Stomach (tissue), 9 donors: ENCODE data around the gene TEAD2. TPM values are rescaled to one million over a fixed set of nuclear protein-coding genes. Genes with fewer than 3 reads are reported as not detected.
"Not testable (repeated sequence)": the region's sequence is repeated elsewhere in the genome, so short reads cannot be mapped to it uniquely, and the experiment has no call there.

Experiments used
- DNase-seq, 2 donors: peaks; one replicate each; pipeline versions ENCODE4 v3.0.0 to v3.0.0-alpha.2; 2013 to 2019
- H3K27ac ChIP-seq, 5 donors: fragments of 200-600 bp in 4 of 5; sonication (generic) in 4 of 5; one replicate each; pipeline ENCODE4 v1.5.1; 2013 to 2019; ENCODE audit warnings: mild to moderate bottlenecking in 1 of 5, moderate library complexity in 1 of 5
- H3K27me3 ChIP-seq, 3 donors: fragments of 200-600 bp; sonication (generic); one replicate each; pipeline ENCODE4 v1.5.1; 2017 to 2019; ENCODE audit warnings: mixed run types in 1 of 3
- H3K36me3 ChIP-seq, 4 donors: fragments of 200-600 bp; sonication (generic); 1 replicate in 3 of 4; 2 replicates in 1 of 4; pipeline ENCODE4 v1.5.1; 2016 to 2019
- H3K4me1 ChIP-seq, 4 donors: fragments of 200-600 bp; sonication (generic); one replicate each; pipeline ENCODE4 v1.5.1; 2016 to 2019
- H3K4me3 ChIP-seq, 4 donors: fragments of 200-600 bp; sonication (generic) in 3 of 4; one replicate each; pipeline ENCODE4 v1.5.1; 2016 to 2019; ENCODE audit warnings: mild to moderate bottlenecking in 1 of 4
- H3K9me3 ChIP-seq, 4 donors: fragments of 200-600 bp; sonication (generic); one replicate each; pipeline ENCODE4 v1.5.1; 2016 to 2019
- CTCF ChIP-seq, 7 experiments: fragments of 450-650 bp in 4 of 7; fragments of 200-600 bp in 3 of 7; sonication (generic) in 3 of 7; IDR thresholded peaks; one replicate each; pipeline ENCODE4 v1.5.1; 2016 to 2019; ENCODE audit warnings: antibody characterized with exemption in 7 of 7, control low read depth in 2 of 7, mild to moderate bottlenecking in 1 of 7
- EP300 ChIP-seq: sonication (generic); formaldehyde crosslinking; IDR thresholded peaks from one replicate; pipeline ENCODE4 v1.6.1; 2017; ENCODE audit warnings: antibody characterized with exemption
- POLR2A ChIP-seq, 4 donors: fragments of 450-650 bp; IDR thresholded peaks; one replicate each; pipeline ENCODE4 v1.6.1; 2016; ENCODE audit warnings: antibody characterized with exemption in 4 of 4, control low read depth in 2 of 4, mild to moderate bottlenecking in 1 of 4, moderate library complexity in 1 of 4
- POLR2AphosphoS5 ChIP-seq, 3 donors: sonication (generic); formaldehyde crosslinking; IDR thresholded peaks; one replicate each; pipeline ENCODE4 v1.6.1; 2016; ENCODE audit warnings: antibody characterized with exemption in 3 of 3
- WGBS, 5 donors: extraction: QIAGEN DNeasy Blood & Tissue Kit in 3 of 5; methylation state at CpG; one replicate each; pipeline versions ENCODE4 v1.1.5 to v1.1.7; 2013 to 2018; 5-methylcytosine and 5-hydroxymethylcytosine counted together
- intact Hi-C: fragments of 100-400 bp; cut with DNase I; formaldehyde crosslinking; loops from one replicate; pipeline ENCODE4 v1.15.1; 2023; ENCODE audit warnings: low total_unique reads
- polyA plus RNA-seq, 3 donors: library from polyadenylated mRNA; stranded (reverse); fragments of 200-250 nt; gene quantifications; one replicate each; pipeline ENCODE4 v1.2.3, GENCODE V29; 2013
- total RNA-seq, 5 donors: library from RNA; depleted of rRNA; stranded (reverse); fragments of >200 nt; gene quantifications; one replicate each; pipeline versions ENCODE4 v1.1.0 to v1.2.3, GENCODE V29; 2014 to 2016
- donor health status: healthy with polysubstance abuse.
- donor health status: Bipolar disorder and iron deficiency.
- donor health status: healthy.

The TEAD2 gene
- total and polyA plus RNA-seq, 8 donors, result 4.3 to 42.0 (median 20.0) TPM

GRCh38 chr19:49382639-49383038, 20.4 kb upstream of the TEAD2 start:
- peaks cover 0 to 13% (median 0%) of the 10 kb centered on the region in 3 donors for H3K27me3 ChIP-seq
- 86 to 93% (median 90%) methylated on average over 5 of the region's 5 CpGs for WGBS, 5 donors
- no peak for DNase-seq
- H3K36me3 ChIP-seq, result no peaks in the 10 kb centered on the region
- no peak overlapping the region for H3K4me3 ChIP-seq
- no peak overlapping the region for H3K27ac ChIP-seq
- intact Hi-C loops, result no loop called here
- H3K4me1 ChIP-seq, result no peaks in the 10 kb centered on the region
- H3K9me3 ChIP-seq, result peaks cover 10 to 19% (median 13%) of the 10 kb centered on the region in 4 donors
- no peak for TF ChIP-seq POLR2A (IDR thresholded peaks at IDR 0.05)
- TF ChIP-seq EP300, result no peak
- no peak for TF ChIP-seq POLR2AphosphoS5 (IDR thresholded peaks at IDR 0.05)
- TF ChIP-seq CTCF (IDR thresholded peaks at IDR 0.05), result no peak

- H3K9me3 ChIP-seq, result peaks cover 10 to 19% (median 13%) of the 10 kb centered on the region in 4 donors
- 87 to 95% (median 90%) methylated on average over 3 of the region's 3 CpGs for WGBS, 5 donors
- no peaks in the 10 kb centered on the region for H3K36me3 ChIP-seq
- H3K4me3 ChIP-seq, result no peak overlapping the region
- no peaks in the 10 kb centered on the region for H3K4me1 ChIP-seq
- H3K27ac ChIP-seq, result no peak overlapping the region
- intact Hi-C loops, result no loop called here
- H3K27me3 ChIP-seq, result peaks cover 0 to 11% (median 0%) of the 10 kb centered on the region in 3 donors
- no peak for DNase-seq
- TF ChIP-seq EP300 (no peak), CTCF (IDR thresholded peaks at IDR 0.05) (no peak), POLR2AphosphoS5 (IDR thresholded peaks at IDR 0.05) (no peak), POLR2A (IDR thresholded peaks at IDR 0.05) (no peak)
These were observed 18.2 kb upstream of the TEAD2 start for GRCh38 chr19:49380391-49380790.

- intact Hi-C loops, result no loop called here
- TF ChIP-seq EP300, result no peak
- no peak for TF ChIP-seq CTCF (IDR thresholded peaks at IDR 0.05)
- TF ChIP-seq POLR2AphosphoS5 (IDR thresholded peaks at IDR 0.05), result no peak
- no peak for TF ChIP-seq POLR2A (IDR thresholded peaks at IDR 0.05)
These were observed 16.3 kb upstream of the TEAD2 start for GRCh38 chr19:49378512-49378911.

GRCh38 chr19:49374665-49375434, 12.6 kb upstream of the TEAD2 start:
- Histone ChIP-seq H3K27ac (no peak overlapping the region), H3K9me3 (peaks cover 0 to 7% (median 4%) of the 10 kb centered on the region in 4 donors), H3K27me3 (peaks cover 0 to 7% (median 0%) of the 10 kb centered on the region in 3 donors), H3K4me1 (no peaks in the 10 kb centered on the region), H3K4me3 (no peak overlapping the region), H3K36me3 (no peaks in the 10 kb centered on the region)
- TF ChIP-seq POLR2A (IDR thresholded peaks at IDR 0.05), result no peak
- TF ChIP-seq EP300, result no peak
- no peak for TF ChIP-seq POLR2AphosphoS5 (IDR thresholded peaks at IDR 0.05)
- TF ChIP-seq CTCF (IDR thresholded peaks at IDR 0.05), result no peak
- WGBS, 5 donors, result 82 to 94% (median 89%) methylated on average over 14 to 16 of the region's 16 CpGs
- DNase-seq, result no peak
- intact Hi-C loops, result no loop called here

More at GRCh38 chr19:49378512-49378911, 16.3 kb upstream of the TEAD2 start:
- no peak for DNase-seq
- H3K4me3 ChIP-seq, result no peak overlapping the region
- H3K4me1 ChIP-seq, result no peaks in the 10 kb centered on the region
- 68 to 84% (median 75%) methylated on average over 3 of the region's 3 CpGs for WGBS, 5 donors
- no peaks in the 10 kb centered on the region for H3K36me3 ChIP-seq
- peaks cover 0 to 7% (median 0%) of the 10 kb centered on the region in 3 donors for H3K27me3 ChIP-seq
- H3K27ac ChIP-seq, result no peak overlapping the region
- H3K9me3 ChIP-seq, result peaks cover 10 to 19% (median 13%) of the 10 kb centered on the region in 4 donors

- H3K4me3 ChIP-seq, H3K36me3 ChIP-seq, H3K27ac ChIP-seq, H3K27me3 ChIP-seq, H3K4me1 ChIP-seq, intact Hi-C loops, DNase-seq: not testable (repeated sequence)
- peaks cover 6 to 23% (median 18%) of the 10 kb centered on the region in 4 donors for H3K9me3 ChIP-seq
- WGBS, 5 donors, result 71 to 85% (median 84%) methylated on average over 3 of the region's 3 CpGs
These were observed 11.0 kb upstream of the TEAD2 start for GRCh38 chr19:49373174-49373573.
